CD4-positive, CD25-positive, alpha-beta regulatory T cell (primary cell): ENCODE results near the gene AUH. TPM values are rescaled to one million over a fixed set of nuclear protein-coding genes. Genes with fewer than 3 reads are reported as not detected.

Experiments
- ATAC-seq, 2 donors: fragments of 150-1000 bp; cut with Tn5 transposase; one replicate each; pipeline ENCODE4 v1.10.0; 2021; ENCODE audit warnings: low read depth in 2 of 2, moderate number of reproducible peaks in 2 of 2, moderate library complexity in 1 of 2
- DNase-seq, 3 donors: peaks; one replicate each; pipeline versions ENCODE4 v3.0.0 to v3.0.0-alpha.2; 2012 to 2022; ENCODE audit warnings: mixed read lengths in 1 of 3
- H3K27ac ChIP-seq: one replicate; pipeline ENCODE4 v1.7.0; 2013; ENCODE audit warnings: mild to moderate bottlenecking, low read length; ENCODE audit not compliant: insufficient read depth, poor library complexity, severe bottlenecking
- H3K27me3 ChIP-seq: one replicate; pipeline ENCODE4 v1.7.0; 2013; ENCODE audit warnings: low read length; ENCODE audit not compliant: control insufficient read depth, insufficient read depth
- H3K36me3 ChIP-seq: one replicate; pipeline ENCODE4 v1.7.0; 2013; ENCODE audit warnings: mild to moderate bottlenecking, low read length, moderate library complexity; ENCODE audit not compliant: control insufficient read depth, insufficient read depth
- H3K4me1 ChIP-seq: 2 replicates; pipeline ENCODE4 v1.7.0; 2013; ENCODE audit warnings: mild to moderate bottlenecking, low read length; ENCODE audit not compliant: insufficient read depth, control insufficient read depth, poor library complexity, severe bottlenecking
- H3K4me3 ChIP-seq: one replicate; pipeline ENCODE4 v1.7.0; 2013; ENCODE audit warnings: low read depth, mild to moderate bottlenecking, low read length, moderate library complexity
- H3K9me3 ChIP-seq, 2 experiments: 1 replicate in 1 of 2; 2 replicates in 1 of 2; pipeline ENCODE4 v1.7.0; 2013; ENCODE audit warnings: low read length in 2 of 2, mild to moderate bottlenecking in 1 of 2, moderate library complexity in 1 of 2; ENCODE audit not compliant: control insufficient read depth in 2 of 2
- H3K27ac Mint-ChIP-seq, 3 donors: one replicate each; pipeline ENCODE4 v1.8.0; 2020 to 2022; ENCODE audit warnings: mild to moderate bottlenecking in 3 of 3, mixed read lengths in 3 of 3, moderate library complexity in 2 of 3
- H3K27me3 Mint-ChIP-seq: one replicate; pipeline ENCODE4 v1.8.0; 2022; ENCODE audit warnings: mild to moderate bottlenecking, mixed read lengths
- H3K36me3 Mint-ChIP-seq: one replicate; pipeline ENCODE4 v1.8.0; 2020; ENCODE audit warnings: mixed read lengths
- H3K4me1 Mint-ChIP-seq, 4 donors: one replicate each; pipeline ENCODE4 v1.8.0; 2020 to 2022; ENCODE audit warnings: mixed read lengths in 4 of 4, mild to moderate bottlenecking in 1 of 4
- H3K4me3 Mint-ChIP-seq, 4 donors: one replicate each; pipeline ENCODE4 v1.8.0; 2020 to 2022; ENCODE audit warnings: mild to moderate bottlenecking in 4 of 4, mixed read lengths in 4 of 4, moderate library complexity in 3 of 4
- H3K9me3 Mint-ChIP-seq, 7 donors: one replicate each; pipeline ENCODE4 v1.8.0; 2020 to 2022; ENCODE audit warnings: mixed read lengths in 7 of 7, mild to moderate bottlenecking in 3 of 7, moderate library complexity in 2 of 7
- polyA plus RNA-seq, 4 donors: library from polyadenylated mRNA; unstranded; fragments of 300-500 nt; fragmentation: Illumina TruSeq; gene quantifications; one replicate each; pipeline ENCODE4 v1.2.3, GENCODE V29; 2021
- total RNA-seq: library from RNA; stranded (reverse); gene quantifications from one replicate; pipeline ENCODE4 v1.2.3, GENCODE V29; 2022

The AUH gene
- total and polyA plus RNA-seq, 5 donors from 2014 or later = 10.8 to 16.5 (median 14.9) TPM

GRCh38 chr9:91403665-91404543 is 42.2 kb upstream of the AUH start:
- Histone ChIP-seq H3K36me3 (no peaks in the 10 kb centered on the region), H3K9me3 (no peaks in the 10 kb centered on the region), H3K4me1 (no peaks in the 10 kb centered on the region), H3K27ac (no peak overlapping the region), H3K4me3 (no peak overlapping the region), H3K27me3 (no peaks in the 10 kb centered on the region)
- Mint-ChIP-seq H3K4me3 (no peak overlapping the region), H3K9me3 (peaks cover 0 to 4% (median 0%) of the 10 kb centered on the region in 7 donors), H3K27ac (no peak overlapping the region), H3K27me3 (peaks cover 14% of the 10 kb centered on the region), H3K4me1 (peaks cover 0 to 5% (median 0%) of the 10 kb centered on the region in 4 donors), H3K36me3 (no peaks in the 10 kb centered on the region)
- ATAC-seq (no peak), DNase-seq (no peak)

- Histone ChIP-seq H3K27ac (no peak overlapping the region), H3K36me3 (no peaks in the 10 kb centered on the region), H3K27me3 (no peaks in the 10 kb centered on the region), H3K4me1 (peaks cover 11% of the 10 kb centered on the region), H3K4me3 (no peak overlapping the region), H3K9me3 (no peaks in the 10 kb centered on the region)
- DNase-seq (no peak), ATAC-seq (no peak)
- no peak overlapping the region for H3K27ac Mint-ChIP-seq
- H3K27me3 Mint-ChIP-seq = peaks cover 13% of the 10 kb centered on the region
- H3K9me3 Mint-ChIP-seq = peaks cover 0 to 4% (median 0%) of the 10 kb centered on the region in 7 donors
- no peaks in the 10 kb centered on the region for H3K36me3 Mint-ChIP-seq
- peaks cover 5 to 12% (median 8%) of the 10 kb centered on the region in 4 donors for H3K4me1 Mint-ChIP-seq
- no peak overlapping the region for H3K4me3 Mint-ChIP-seq
These were observed 37.2 kb upstream of the AUH start for GRCh38 chr9:91398926-91399325.

GRCh38 chr9:91395553-91396471 is 34.1 kb upstream of the AUH start:
- no peaks in the 10 kb centered on the region for H3K36me3 ChIP-seq
- no peaks in the 10 kb centered on the region for H3K27me3 ChIP-seq
- no peak overlapping the region for H3K27ac ChIP-seq
- ATAC-seq (no peak), DNase-seq (peak in 2 of 3 donors; percentile 9 to 84)
- peaks cover 11% of the 10 kb centered on the region for H3K4me1 ChIP-seq
- Mint-ChIP-seq H3K27me3 (peaks cover 5% of the 10 kb centered on the region), H3K9me3 (peaks cover 0 to 4% (median 0%) of the 10 kb centered on the region in 7 donors), H3K27ac (peak overlapping the region in 2 of 3 donors; percentile 6 to 75), H3K4me3 (no peak overlapping the region), H3K4me1 (peaks cover 0 to 12% (median 8%) of the 10 kb centered on the region in 4 donors), H3K36me3 (no peaks in the 10 kb centered on the region)
- H3K4me3 ChIP-seq = no peak overlapping the region
- no peaks in the 10 kb centered on the region for H3K9me3 ChIP-seq

GRCh38 chr9:91395106-91395552 is 33.4 kb upstream of the AUH start:
- ATAC-seq (no peak), DNase-seq (no peak)
- Mint-ChIP-seq H3K4me1 (peaks cover 0 to 12% (median 8%) of the 10 kb centered on the region in 4 donors), H3K4me3 (no peak overlapping the region), H3K36me3 (no peaks in the 10 kb centered on the region), H3K27me3 (peaks cover 5% of the 10 kb centered on the region), H3K27ac (peak overlapping the region in 1 of 3 donors; percentile 6), H3K9me3 (peaks cover 0 to 4% (median 0%) of the 10 kb centered on the region in 7 donors)
- no peaks in the 10 kb centered on the region for H3K27me3 ChIP-seq
- H3K4me1 ChIP-seq = peaks cover 11% of the 10 kb centered on the region
- H3K27ac ChIP-seq = no peak overlapping the region
- no peak overlapping the region for H3K4me3 ChIP-seq
- no peaks in the 10 kb centered on the region for H3K9me3 ChIP-seq
- no peaks in the 10 kb centered on the region for H3K36me3 ChIP-seq

GRCh38 chr9:91393826-91394225 is 32.1 kb upstream of the AUH start:
- Histone ChIP-seq H3K4me3 (no peak overlapping the region), H3K27me3 (no peaks in the 10 kb centered on the region), H3K27ac (no peak overlapping the region), H3K4me1 (peaks cover 11% of the 10 kb centered on the region), H3K36me3 (no peaks in the 10 kb centered on the region), H3K9me3 (no peaks in the 10 kb centered on the region)
- no peak for DNase-seq
- Mint-ChIP-seq H3K9me3 (peaks cover 0 to 3% (median 0%) of the 10 kb centered on the region in 7 donors), H3K4me1 (peaks cover 0 to 12% (median 8%) of the 10 kb centered on the region in 4 donors), H3K27ac (no peak overlapping the region), H3K36me3 (no peaks in the 10 kb centered on the region), H3K4me3 (no peak overlapping the region), H3K27me3 (no peaks in the 10 kb centered on the region)
- no peak for ATAC-seq

GRCh38 chr9:91392435-91392834 is 30.7 kb upstream of the AUH start:
- no peak overlapping the region for H3K27ac Mint-ChIP-seq
- H3K36me3 ChIP-seq = no peaks in the 10 kb centered on the region
- peaks cover 0 to 12% (median 8%) of the 10 kb centered on the region in 4 donors for H3K4me1 Mint-ChIP-seq
- no peak for ATAC-seq
- no peak overlapping the region for H3K4me3 Mint-ChIP-seq
- H3K4me3 ChIP-seq = no peak overlapping the region
- peaks cover 0 to 3% (median 2%) of the 10 kb centered on the region in 7 donors for H3K9me3 Mint-ChIP-seq
- H3K27me3 ChIP-seq = no peaks in the 10 kb centered on the region
- no peak for DNase-seq
- H3K9me3 ChIP-seq = no peaks in the 10 kb centered on the region
- no peaks in the 10 kb centered on the region for H3K36me3 Mint-ChIP-seq
- no peak overlapping the region for H3K27ac ChIP-seq
- H3K4me1 ChIP-seq = peaks cover 11% of the 10 kb centered on the region
- H3K27me3 Mint-ChIP-seq = no peaks in the 10 kb centered on the region

GRCh38 chr9:91391818-91392217 is 30.1 kb upstream of the AUH start:
- no peaks in the 10 kb centered on the region for H3K36me3 ChIP-seq
- H3K4me3 Mint-ChIP-seq = no peak overlapping the region

More at GRCh38 chr9:91391818-91392217, 30.1 kb upstream of the AUH start:
- no peaks in the 10 kb centered on the region for H3K27me3 ChIP-seq
- no peaks in the 10 kb centered on the region for H3K9me3 ChIP-seq
- DNase-seq = no peak
- peaks cover 0 to 3% (median 2%) of the 10 kb centered on the region in 7 donors for H3K9me3 Mint-ChIP-seq
- H3K27ac Mint-ChIP-seq = no peak overlapping the region
- H3K36me3 Mint-ChIP-seq = no peaks in the 10 kb centered on the region
- peaks cover 11% of the 10 kb centered on the region for H3K4me1 ChIP-seq
- peaks cover 0 to 12% (median 8%) of the 10 kb centered on the region in 4 donors for H3K4me1 Mint-ChIP-seq
- no peak overlapping the region for H3K27ac ChIP-seq
- no peak for ATAC-seq
- H3K27me3 Mint-ChIP-seq = peaks cover under 1% of the 10 kb centered on the region
- no peak overlapping the region for H3K4me3 ChIP-seq
